ENCODE measurements around the gene MICOS13.

Gene MICOS13

DNA sequence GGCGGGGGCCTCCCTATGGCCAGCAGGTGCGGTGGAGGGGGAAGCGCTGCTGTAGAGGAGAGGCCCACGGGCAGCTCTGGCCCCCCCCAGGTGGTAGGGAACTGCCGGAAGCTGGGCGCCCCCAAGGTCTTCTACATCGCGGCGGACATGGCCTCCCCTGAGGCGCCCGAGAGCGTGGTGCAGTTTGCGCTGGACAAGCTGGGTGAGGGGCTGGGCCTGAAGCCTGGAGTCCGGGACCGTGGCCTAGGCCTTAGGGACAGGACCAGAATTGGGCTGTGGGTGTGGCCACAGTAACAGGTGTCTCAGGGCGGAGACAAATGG, 6.0 kb upstream of the MICOS13 start:
- H4K91ac ChIP-seq (ENCODE audit: low read depth, low read length, poor library complexity) = no peak overlapping the region
- H3K18ac ChIP-seq (ENCODE audit: low read length) = peak overlapping the region; percentile 24
- H3K4ac ChIP-seq (ENCODE audit: low read length) = no peak overlapping the region
- peak overlapping the region; percentile 7 for H3K27ac ChIP-seq (replicated peaks; ENCODE audit: low read length)
- peak overlapping the region; percentile 87 for H2AFZ ChIP-seq (ENCODE audit: low read length)
- peaks cover 3 to 16% of the 10 kb centered on the region in 2 donors for H3K4me1 ChIP-seq (ENCODE audit: control insufficient read depth in 2 of 2, insufficient read depth in 1 of 2, low read depth in 1 of 2, low read length in 2 of 2)
- H4K8ac ChIP-seq (ENCODE audit: low read depth, low read length) = no peak overlapping the region
- H3K79me1 ChIP-seq (ENCODE audit: low read depth, low read length) = peaks cover 14% of the 10 kb centered on the region
- H2BK5ac ChIP-seq (ENCODE audit: low read length) = peak overlapping the region; percentile 39
- H3K9me3 ChIP-seq (replicated peaks in 1 of 2; ENCODE audit: control insufficient read depth in 2 of 2, insufficient read depth in 1 of 2, low read depth in 1 of 2, low read length in 2 of 2) = no peaks in the 10 kb centered on the region
- no peak overlapping the region for H2BK120ac ChIP-seq (ENCODE audit: low read depth, low read length)
- no peak overlapping the region for H3K9ac ChIP-seq (ENCODE audit: low read depth, low read length, poor library complexity)
- no CpG with 5 or more reads among the region's 16 CpGs for WGBS, 2 donors (ENCODE audit: extremely low coverage in 2 of 2, insufficient read length in 2 of 2, insufficient replicate concordance in 1 of 2)
- peak overlapping the region; percentile 92 for H2BK15ac ChIP-seq (ENCODE audit: low read length)
- DNase-seq (ENCODE audit: low spot score) = no peak
- peaks cover 2 to 5% of the 10 kb centered on the region in 2 donors for H3K36me3 ChIP-seq (replicated peaks in 1 of 2; ENCODE audit: control insufficient read depth in 2 of 2, insufficient read depth in 2 of 2, low read length in 2 of 2)
- peak overlapping the region; percentile 44 for H3K23ac ChIP-seq (ENCODE audit: low read depth, low read length, poor library complexity)
- peak overlapping the region; percentile 46 to 86 for H3K4me3 ChIP-seq (ENCODE audit: low read length in 2 of 2)
- no peak overlapping the region for H3K14ac ChIP-seq (ENCODE audit: low read length)
- H2AK5ac ChIP-seq (ENCODE audit: low read depth, low read length) = peak overlapping the region; percentile 63
- H3K27me3 ChIP-seq (ENCODE audit: control insufficient read depth in 3 of 3, insufficient read depth in 3 of 3, low read depth in 1 of 3, low read length in 3 of 3) = no peaks in the 10 kb centered on the region
- H2BK12ac ChIP-seq (ENCODE audit: low read length) = no peak overlapping the region
- H3K4me2 ChIP-seq (ENCODE audit: insufficient read depth, low read length, poor library complexity, severe bottlenecking) = peak overlapping the region; percentile 77

DNA sequence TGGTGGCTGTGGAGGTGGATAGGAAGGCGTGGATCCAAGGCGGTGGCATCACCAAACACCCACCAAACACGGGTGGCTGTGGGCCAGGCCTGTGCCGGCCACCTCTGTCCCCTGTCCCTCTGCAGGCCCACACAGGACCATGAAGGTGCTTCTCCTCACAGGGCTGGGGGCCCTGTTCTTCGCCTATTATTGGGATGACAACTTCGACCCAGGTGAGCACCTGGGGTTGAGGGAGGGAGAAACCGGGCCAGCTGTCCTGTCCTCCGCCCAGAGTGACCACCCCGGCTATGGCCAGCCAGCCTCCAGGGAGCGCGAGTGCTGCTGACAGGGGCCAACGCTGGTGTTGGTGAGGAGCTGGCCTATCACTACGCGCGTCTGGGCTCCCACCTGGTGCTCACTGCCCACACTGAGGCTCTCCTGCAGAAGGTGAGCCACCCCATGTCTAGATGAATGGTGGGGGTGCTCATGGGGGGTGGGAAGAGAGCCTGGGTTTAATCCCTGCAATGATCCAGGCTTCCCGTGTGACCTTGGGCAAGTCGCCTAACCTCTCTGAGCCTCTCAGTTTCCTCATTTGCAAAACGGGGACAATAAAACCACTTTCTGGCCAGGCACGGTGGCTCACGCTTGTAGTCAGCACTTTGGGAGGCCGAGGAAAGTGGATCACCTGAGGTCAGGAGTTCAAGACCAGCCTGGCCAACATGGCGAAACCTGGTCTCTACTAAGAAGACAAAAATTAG, 4.5 kb upstream of the MICOS13 start:
- Histone ChIP-seq H3K27ac (replicated peaks; ENCODE audit: low read length) (no peak overlapping the region), H2AFZ (ENCODE audit: low read length) (no peak overlapping the region), H2AK5ac (ENCODE audit: low read depth, low read length) (peak overlapping the region; percentile 46), H2BK15ac (ENCODE audit: low read length) (no peak overlapping the region), H2BK120ac (ENCODE audit: low read depth, low read length) (no peak overlapping the region), H3K4me2 (ENCODE audit: insufficient read depth, low read length, poor library complexity, severe bottlenecking) (no peak overlapping the region), H3K27me3 (ENCODE audit: control insufficient read depth in 3 of 3, insufficient read depth in 3 of 3, low read depth in 1 of 3, low read length in 3 of 3) (no peaks in the 10 kb centered on the region), H2BK12ac (ENCODE audit: low read length) (no peak overlapping the region), H3K4ac (ENCODE audit: low read length) (no peak overlapping the region), H4K91ac (ENCODE audit: low read depth, low read length, poor library complexity) (no peak overlapping the region), H3K4me1 (ENCODE audit: control insufficient read depth in 2 of 2, insufficient read depth in 1 of 2, low read depth in 1 of 2, low read length in 2 of 2) (peaks cover 3 to 18% of the 10 kb centered on the region in 2 donors), H3K36me3 (replicated peaks in 1 of 2; ENCODE audit: control insufficient read depth in 2 of 2, insufficient read depth in 2 of 2, low read length in 2 of 2) (peaks cover 0 to 2% of the 10 kb centered on the region in 2 donors), H3K4me3 (ENCODE audit: low read length in 2 of 2) (no peak overlapping the region), H3K9me3 (replicated peaks in 1 of 2; ENCODE audit: control insufficient read depth in 2 of 2, insufficient read depth in 1 of 2, low read depth in 1 of 2, low read length in 2 of 2) (no peaks in the 10 kb centered on the region), H3K18ac (ENCODE audit: low read length) (no peak overlapping the region), H4K8ac (ENCODE audit: low read depth, low read length) (no peak overlapping the region), H3K14ac (ENCODE audit: low read length) (peak overlapping the region; percentile 38), H2BK5ac (ENCODE audit: low read length) (peak overlapping the region; percentile 39), H3K9ac (ENCODE audit: low read depth, low read length, poor library complexity) (no peak overlapping the region), H3K79me1 (ENCODE audit: low read depth, low read length) (peaks cover 14% of the 10 kb centered on the region), H3K23ac (ENCODE audit: low read depth, low read length, poor library complexity) (no peak overlapping the region)
- no peak for DNase-seq (ENCODE audit: low spot score)
- no CpG with 5 or more reads among the region's 22 CpGs for WGBS, 2 donors (ENCODE audit: extremely low coverage in 2 of 2, insufficient read length in 2 of 2, insufficient replicate concordance in 1 of 2)

- Histone ChIP-seq H3K4me3 (ENCODE audit: low read length in 2 of 2) (no peak overlapping the region), H2BK120ac (ENCODE audit: low read depth, low read length) (no peak overlapping the region), H2BK15ac (ENCODE audit: low read length) (no peak overlapping the region), H3K27me3 (ENCODE audit: control insufficient read depth in 3 of 3, insufficient read depth in 3 of 3, low read depth in 1 of 3, low read length in 3 of 3) (no peaks in the 10 kb centered on the region), H3K4ac (ENCODE audit: low read length) (no peak overlapping the region), H2BK5ac (ENCODE audit: low read length) (no peak overlapping the region), H3K79me1 (ENCODE audit: low read depth, low read length) (peaks cover 18% of the 10 kb centered on the region), H3K14ac (ENCODE audit: low read length) (no peak overlapping the region), H2BK12ac (ENCODE audit: low read length) (no peak overlapping the region), H4K91ac (ENCODE audit: low read depth, low read length, poor library complexity) (no peak overlapping the region), H3K27ac (replicated peaks; ENCODE audit: low read length) (no peak overlapping the region), H3K23ac (ENCODE audit: low read depth, low read length, poor library complexity) (no peak overlapping the region), H3K9ac (ENCODE audit: low read depth, low read length, poor library complexity) (no peak overlapping the region), H3K4me2 (ENCODE audit: insufficient read depth, low read length, poor library complexity, severe bottlenecking) (no peak overlapping the region), H4K8ac (ENCODE audit: low read depth, low read length) (no peak overlapping the region), H2AK5ac (ENCODE audit: low read depth, low read length) (no peak overlapping the region), H3K36me3 (replicated peaks in 1 of 2; ENCODE audit: control insufficient read depth in 2 of 2, insufficient read depth in 2 of 2, low read length in 2 of 2) (peaks cover 0 to 2% of the 10 kb centered on the region in 2 donors), H3K4me1 (ENCODE audit: control insufficient read depth in 2 of 2, insufficient read depth in 1 of 2, low read depth in 1 of 2, low read length in 2 of 2) (peaks cover 10 to 26% of the 10 kb centered on the region in 2 donors), H2AFZ (ENCODE audit: low read length) (no peak overlapping the region), H3K18ac (ENCODE audit: low read length) (no peak overlapping the region), H3K9me3 (replicated peaks in 1 of 2; ENCODE audit: control insufficient read depth in 2 of 2, insufficient read depth in 1 of 2, low read depth in 1 of 2, low read length in 2 of 2) (no peaks in the 10 kb centered on the region)
- no CpG with 5 or more reads among the region's 10 CpGs for WGBS, 2 donors (ENCODE audit: extremely low coverage in 2 of 2, insufficient read length in 2 of 2, insufficient replicate concordance in 1 of 2)
- no peak for DNase-seq (ENCODE audit: low spot score)
These were observed 3.0 kb upstream of the MICOS13 start for GRCh38 chr19:5683177-5683886.

- H3K9ac ChIP-seq (ENCODE audit: low read depth, low read length, poor library complexity) = no peak overlapping the region
- whole genome bisulfite sequencing, 2 donors (ENCODE audit: extremely low coverage in 2 of 2, insufficient read length in 2 of 2, insufficient replicate concordance in 1 of 2) = no CpG with 5 or more reads among the region's 3 CpGs
- H3K18ac ChIP-seq (ENCODE audit: low read length) = no peak overlapping the region
- peaks cover 10 to 26% of the 10 kb centered on the region in 2 donors for H3K4me1 ChIP-seq (ENCODE audit: control insufficient read depth in 2 of 2, insufficient read depth in 1 of 2, low read depth in 1 of 2, low read length in 2 of 2)
- H3K23ac ChIP-seq (ENCODE audit: low read depth, low read length, poor library complexity) = no peak overlapping the region
- DNase-seq (ENCODE audit: low spot score) = no peak
- no peak overlapping the region for H2BK15ac ChIP-seq (ENCODE audit: low read length)
- no peak overlapping the region for H2AFZ ChIP-seq (ENCODE audit: low read length)
- peak overlapping the region in 1 of 2 donors; percentile 63 for H3K4me3 ChIP-seq (ENCODE audit: low read length in 2 of 2)
- H3K4me2 ChIP-seq (ENCODE audit: insufficient read depth, low read length, poor library complexity, severe bottlenecking) = peak overlapping the region; percentile 21
- H2AK5ac ChIP-seq (ENCODE audit: low read depth, low read length) = no peak overlapping the region
- no peak overlapping the region for H2BK12ac ChIP-seq (ENCODE audit: low read length)
- peaks cover 13% of the 10 kb centered on the region for H3K79me1 ChIP-seq (ENCODE audit: low read depth, low read length)
- H2BK5ac ChIP-seq (ENCODE audit: low read length) = no peak overlapping the region
- H2BK120ac ChIP-seq (ENCODE audit: low read depth, low read length) = no peak overlapping the region
- H3K14ac ChIP-seq (ENCODE audit: low read length) = no peak overlapping the region
- no peak overlapping the region for H4K8ac ChIP-seq (ENCODE audit: low read depth, low read length)
- H3K4ac ChIP-seq (ENCODE audit: low read length) = no peak overlapping the region
- peaks cover 4 to 9% of the 10 kb centered on the region in 2 donors for H3K36me3 ChIP-seq (replicated peaks in 1 of 2; ENCODE audit: control insufficient read depth in 2 of 2, insufficient read depth in 2 of 2, low read length in 2 of 2)
- H3K27me3 ChIP-seq (ENCODE audit: control insufficient read depth in 3 of 3, insufficient read depth in 3 of 3, low read depth in 1 of 3, low read length in 3 of 3) = no peaks in the 10 kb centered on the region
- no peak overlapping the region for H3K27ac ChIP-seq (replicated peaks; ENCODE audit: low read length)
- no peak overlapping the region for H4K91ac ChIP-seq (ENCODE audit: low read depth, low read length, poor library complexity)
- no peaks in the 10 kb centered on the region for H3K9me3 ChIP-seq (replicated peaks in 1 of 2; ENCODE audit: control insufficient read depth in 2 of 2, insufficient read depth in 1 of 2, low read depth in 1 of 2, low read length in 2 of 2)
These were observed 1.8 kb upstream of the MICOS13 start for GRCh38 chr19:5682107-5682482.

Data from neuronal stem cell (in vitro differentiated cells).